ENCODE measurements around the gene RAPGEF5. TPM values are rescaled to one million over a fixed set of nuclear protein-coding genes. Genes with fewer than 3 reads are reported as not detected.

The RAPGEF5 gene
- total RNA-seq, 1 experiment from 2014 or later = 5.6 TPM

DNA sequence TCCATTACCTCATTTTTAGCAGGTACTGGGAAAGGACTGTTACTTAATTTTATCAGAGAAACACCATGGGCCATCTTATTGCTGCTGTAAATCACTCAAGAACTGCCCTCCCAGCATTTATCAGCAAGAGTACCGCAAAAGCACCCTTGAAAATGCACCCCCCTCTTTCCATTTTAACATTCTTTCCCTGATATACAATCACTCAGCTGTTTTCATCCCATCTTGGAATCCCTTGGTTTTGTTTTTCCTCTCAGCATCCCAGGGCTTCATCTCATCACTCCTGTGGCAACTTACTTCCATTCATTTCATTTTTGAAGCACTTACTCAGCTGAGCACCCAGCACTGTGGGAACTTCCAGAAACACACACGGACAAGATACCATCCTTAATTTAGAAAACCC lies 36.5 kb downstream of the RAPGEF5 start:
- BruUV-seq (replicated peaks) = no TSS peak
- intact Hi-C loops (cut with micrococcal nuclease) = no loop called here
- DNase-seq = no peak

DNA sequence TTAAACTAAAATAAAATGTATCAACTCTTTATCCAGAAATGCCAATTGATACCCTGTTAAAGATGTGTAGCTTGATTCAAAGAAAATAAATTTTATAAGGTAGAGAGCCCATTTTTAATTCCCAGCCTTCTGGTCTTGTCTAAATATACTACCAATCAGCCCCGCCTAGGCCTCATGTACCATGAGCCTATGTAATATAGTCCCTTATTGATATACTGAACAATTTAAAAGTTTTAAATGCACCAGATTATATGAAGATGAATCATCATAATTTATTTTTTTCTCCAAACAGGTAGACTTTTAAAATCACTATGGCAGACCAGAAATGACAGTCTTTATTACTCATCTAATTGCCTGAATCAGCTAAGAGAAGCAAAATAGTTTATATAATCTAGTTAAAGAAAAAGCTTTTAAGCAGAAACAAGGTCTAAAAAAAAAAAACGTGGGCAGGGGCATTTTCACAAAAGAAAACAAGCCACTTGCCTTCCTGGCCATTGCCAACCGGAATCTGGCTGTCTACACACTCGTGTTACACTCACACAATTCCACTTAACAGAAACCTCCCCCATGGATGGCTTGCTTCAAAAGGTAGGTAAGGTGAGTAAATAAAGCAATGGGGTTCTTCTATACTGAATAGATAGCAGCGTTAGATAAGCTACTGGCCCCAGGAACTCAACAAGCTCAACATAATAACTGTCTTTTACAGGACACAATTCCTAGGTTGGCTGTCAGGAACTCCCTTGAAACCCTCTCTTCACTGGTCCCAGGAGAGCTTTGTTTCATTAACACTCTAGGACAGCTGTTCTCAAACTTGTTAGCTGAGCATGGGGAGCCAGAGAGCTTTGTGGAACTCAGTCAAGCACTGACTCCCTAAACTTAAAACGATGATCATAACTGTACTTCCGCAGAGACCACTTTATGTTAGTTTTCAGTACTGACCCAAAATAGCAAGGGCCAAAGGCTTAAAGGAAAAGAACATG lies 37.2 kb downstream of the RAPGEF5 start:
- no TSS peak for BruUV-seq (replicated peaks)
- no peak overlapping the region for H2AFZ ChIP-seq (ENCODE audit: low read length)
- H3K27ac ChIP-seq (ENCODE audit: low read length) = no peak overlapping the region
- peak overlapping the region; percentile 35 for H3K4me2 ChIP-seq (ENCODE audit: low read length)
- ATAC-seq = peak; percentile 78
- no peak for TF ChIP-seq EZH2phosphoT487 (IDR thresholded peaks at IDR 0.05; ENCODE audit: borderline replicate concordance, low read length)
- TF ChIP-seq, protein P1, sequence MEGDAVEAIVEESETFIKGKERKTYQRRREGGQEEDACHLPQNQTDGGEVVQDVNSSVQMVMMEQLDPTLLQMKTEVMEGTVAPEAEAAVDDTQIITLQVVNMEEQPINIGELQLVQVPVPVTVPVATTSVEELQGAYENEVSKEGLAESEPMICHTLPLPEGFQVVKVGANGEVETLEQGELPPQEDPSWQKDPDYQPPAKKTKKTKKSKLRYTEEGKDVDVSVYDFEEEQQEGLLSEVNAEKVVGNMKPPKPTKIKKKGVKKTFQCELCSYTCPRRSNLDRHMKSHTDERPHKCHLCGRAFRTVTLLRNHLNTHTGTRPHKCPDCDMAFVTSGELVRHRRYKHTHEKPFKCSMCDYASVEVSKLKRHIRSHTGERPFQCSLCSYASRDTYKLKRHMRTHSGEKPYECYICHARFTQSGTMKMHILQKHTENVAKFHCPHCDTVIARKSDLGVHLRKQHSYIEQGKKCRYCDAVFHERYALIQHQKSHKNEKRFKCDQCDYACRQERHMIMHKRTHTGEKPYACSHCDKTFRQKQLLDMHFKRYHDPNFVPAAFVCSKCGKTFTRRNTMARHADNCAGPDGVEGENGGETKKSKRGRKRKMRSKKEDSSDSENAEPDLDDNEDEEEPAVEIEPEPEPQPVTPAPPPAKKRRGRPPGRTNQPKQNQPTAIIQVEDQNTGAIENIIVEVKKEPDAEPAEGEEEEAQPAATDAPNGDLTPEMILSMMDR (conservative IDR thresholded peaks at IDR 0.05; ENCODE audit: low read depth, low read length) = no peak
- TF ChIP-seq EZH2 (IDR thresholded peaks at IDR 0.05; ENCODE audit: low read length, unreplicated experiment) = no peak
- no peaks in the 10 kb centered on the region for H3K9me3 ChIP-seq (ENCODE audit: low read length)
- no peaks in the 10 kb centered on the region for H4K20me1 ChIP-seq (ENCODE audit: low read length)
- POLR2A ChIA-PET (ENCODE audit: unreplicated experiment) = interaction anchor here (0.6 kb wide), 1 partner anchor 892 kb away, joined by 4 read pairs; the partner anchor contains the start of gene SP4
- no peaks in the 10 kb centered on the region for H3K36me3 ChIP-seq (ENCODE audit: low read depth, low read length)
- no peaks in the 10 kb centered on the region for H3K27me3 ChIP-seq (ENCODE audit: low read length)
- no peaks in the 10 kb centered on the region for H3F3A ChIP-seq (ENCODE audit: low read length, unreplicated experiment)
- peaks cover 15% of the 10 kb centered on the region for H3K4me1 ChIP-seq (ENCODE audit: insufficient read depth, low read length)
- CTCF ChIA-PET = interaction anchor here (0.7 kb wide), 1 partner anchor 23 kb away, joined by 3 read pairs; no protein-coding TSS in a partner anchor
- no peaks in the 10 kb centered on the region for H3K9me2 ChIP-seq (replicated peaks; ENCODE audit: low read length)
- no peak overlapping the region for H3K9ac ChIP-seq (ENCODE audit: low read length)
- peak; percentile 47 for DNase-seq
- H3K79me2 ChIP-seq (ENCODE audit: low read length) = no peaks in the 10 kb centered on the region
- intact Hi-C loops (cut with micrococcal nuclease) = no loop called here
- H3K4me3 ChIP-seq (ENCODE audit: low read length) = no peak overlapping the region

More for the DNA sequence above, 36.5 kb downstream of the RAPGEF5 start:
- H4K20me1 ChIP-seq (ENCODE audit: low read length) = no peaks in the 10 kb centered on the region
- no peaks in the 10 kb centered on the region for H3K27me3 ChIP-seq (ENCODE audit: low read length)
- H3F3A ChIP-seq (ENCODE audit: low read length, unreplicated experiment) = no peaks in the 10 kb centered on the region
- no peaks in the 10 kb centered on the region for H3K9me2 ChIP-seq (replicated peaks; ENCODE audit: low read length)
- no peak for TF ChIP-seq EZH2 (IDR thresholded peaks at IDR 0.05; ENCODE audit: low read length, unreplicated experiment)
- H3K9me3 ChIP-seq (ENCODE audit: low read length) = no peaks in the 10 kb centered on the region
- H3K36me3 ChIP-seq (ENCODE audit: low read depth, low read length) = no peaks in the 10 kb centered on the region
- no peaks in the 10 kb centered on the region for H3K79me2 ChIP-seq (ENCODE audit: low read length)
- no peak overlapping the region for H3K9ac ChIP-seq (ENCODE audit: low read length)
- H3K4me2 ChIP-seq (ENCODE audit: low read length) = no peak overlapping the region
- no peak overlapping the region for H2AFZ ChIP-seq (ENCODE audit: low read length)
- CTCF ChIA-PET = no interaction called here
- H3K4me3 ChIP-seq (ENCODE audit: low read length) = no peak overlapping the region
- no peak overlapping the region for H3K27ac ChIP-seq (ENCODE audit: low read length)
- H3K4me1 ChIP-seq (ENCODE audit: insufficient read depth, low read length) = peaks cover 15% of the 10 kb centered on the region
- POLR2A ChIA-PET (ENCODE audit: unreplicated experiment) = no interaction called here
- no peak for ATAC-seq

DNA sequence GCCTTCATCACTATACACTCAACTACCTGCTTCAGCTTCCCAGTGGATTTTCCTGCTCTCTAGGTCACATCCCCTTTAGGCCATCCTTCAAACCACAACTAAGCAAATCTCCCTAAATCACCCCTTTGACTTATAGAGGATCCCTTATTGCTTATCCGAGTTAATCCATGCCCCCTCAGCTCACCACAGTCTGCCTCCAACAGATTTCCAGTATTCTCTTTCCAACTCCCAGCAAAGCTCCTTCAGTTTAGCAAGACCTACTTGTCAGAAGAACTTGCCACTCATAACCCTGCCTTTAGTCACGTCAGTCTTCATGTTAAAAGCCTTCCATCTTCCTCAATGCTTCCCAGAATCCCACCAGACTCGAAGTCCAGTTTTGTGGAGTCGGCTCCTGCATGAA lies 38.6 kb downstream of the RAPGEF5 start:
- CTCF ChIA-PET = interaction anchor here (0.6 kb wide), 1 partner anchor 132 kb away, joined by 3 read pairs; no protein-coding TSS in a partner anchor

More for the DNA sequence above, 38.6 kb downstream of the RAPGEF5 start:
- Histone ChIP-seq H3K79me2 (ENCODE audit: low read length) (no peaks in the 10 kb centered on the region), H3K9me3 (ENCODE audit: low read length) (no peaks in the 10 kb centered on the region), H3K36me3 (ENCODE audit: low read depth, low read length) (no peaks in the 10 kb centered on the region), H3K4me1 (ENCODE audit: insufficient read depth, low read length) (peaks cover 15% of the 10 kb centered on the region), H3K9ac (ENCODE audit: low read length) (no peak overlapping the region), H3K4me2 (ENCODE audit: low read length) (no peak overlapping the region), H3K27me3 (ENCODE audit: low read length) (no peaks in the 10 kb centered on the region), H3K4me3 (ENCODE audit: low read length) (no peak overlapping the region), H3K9me2 (replicated peaks; ENCODE audit: low read length) (no peaks in the 10 kb centered on the region), H2AFZ (ENCODE audit: low read length) (no peak overlapping the region), H3K27ac (ENCODE audit: low read length) (no peak overlapping the region), H4K20me1 (ENCODE audit: low read length) (no peaks in the 10 kb centered on the region), H3F3A (ENCODE audit: low read length, unreplicated experiment) (no peaks in the 10 kb centered on the region)
- POLR2A ChIA-PET (ENCODE audit: unreplicated experiment) = interaction anchor here (0.6 kb wide), 1 partner anchor 120 kb away, joined by 3 read pairs; no protein-coding TSS in a partner anchor
- intact Hi-C loops (cut with micrococcal nuclease) = no loop called here
- TF ChIP-seq EZH2phosphoT487 (IDR thresholded peaks at IDR 0.05; ENCODE audit: borderline replicate concordance, low read length) (no peak), EZH2 (IDR thresholded peaks at IDR 0.05; ENCODE audit: low read length, unreplicated experiment) (no peak)
- TF ChIP-seq, protein P1 (conservative IDR thresholded peaks at IDR 0.05; ENCODE audit: low read depth, low read length) = no peak
- no peak for ATAC-seq
- no peak for DNase-seq
- BruUV-seq (replicated peaks) = no TSS peak

Measured in PC-3 (cell line).